IPS-11a (cell line): ENCODE measurements around the gene USP15.
"Not testable (repeated sequence)": the region's sequence is repeated elsewhere in the genome, so short reads cannot be mapped to it uniquely, and the experiment has no call there.

ENCODE experiments used
- H3K4me3 ChIP-seq: one replicate; pipeline ENCODE4 v1.5.1; 2013; ENCODE audit warnings: low read depth, low read length, control low read depth

The USP15 gene

GRCh38 chr12:62368430-62369223 is 108.4 kb downstream of the USP15 start:
- H3K4me3 ChIP-seq, result not testable (repeated sequence)

DNA sequence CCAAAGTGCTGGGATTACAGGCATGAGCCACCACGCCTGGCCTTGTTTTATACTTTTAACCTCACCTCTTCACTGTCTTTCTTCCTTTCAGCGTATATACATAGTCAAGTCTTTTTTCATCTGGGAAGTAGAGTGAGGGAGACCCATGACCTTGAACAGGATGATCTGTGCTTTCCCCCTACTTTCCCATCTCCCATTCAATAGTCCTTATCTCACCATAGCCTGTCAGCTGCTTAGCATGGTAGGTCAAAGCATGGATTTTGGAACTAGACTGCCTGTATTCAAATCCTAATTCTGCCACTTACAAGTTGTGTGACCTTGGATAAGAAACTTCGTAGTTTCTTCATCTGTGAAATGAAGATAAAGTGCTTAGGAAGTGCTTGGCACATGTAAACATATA is 110.0 kb downstream of the USP15 start:
- H3K4me3 ChIP-seq, result no peak overlapping the region

GRCh38 chr12:62371661-62372060 is 111.5 kb downstream of the USP15 start:
- H3K4me3 ChIP-seq, result no peak overlapping the region

DNA sequence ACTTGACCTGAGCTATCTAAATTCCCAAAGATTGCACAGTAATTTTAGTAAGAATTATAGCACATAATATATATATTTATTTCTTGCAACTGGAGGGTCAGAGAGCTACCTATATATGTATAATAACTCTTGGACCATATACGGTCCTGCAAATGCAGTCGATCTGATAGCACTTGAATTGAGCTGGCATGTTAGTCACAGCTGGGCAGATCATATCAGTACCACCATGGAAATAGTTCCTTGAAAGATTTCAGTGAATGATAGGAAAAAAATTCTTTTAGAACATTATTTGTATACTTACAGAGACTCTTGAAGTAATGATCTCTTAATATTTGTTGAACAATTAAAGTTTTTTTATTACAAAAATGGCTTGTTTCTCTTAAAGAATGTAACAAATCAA is 111.9 kb downstream of the USP15 start:
- no peak overlapping the region for H3K4me3 ChIP-seq

GRCh38 chr12:62372825-62373224 is 112.6 kb downstream of the USP15 start:
- no peak overlapping the region for H3K4me3 ChIP-seq

DNA sequence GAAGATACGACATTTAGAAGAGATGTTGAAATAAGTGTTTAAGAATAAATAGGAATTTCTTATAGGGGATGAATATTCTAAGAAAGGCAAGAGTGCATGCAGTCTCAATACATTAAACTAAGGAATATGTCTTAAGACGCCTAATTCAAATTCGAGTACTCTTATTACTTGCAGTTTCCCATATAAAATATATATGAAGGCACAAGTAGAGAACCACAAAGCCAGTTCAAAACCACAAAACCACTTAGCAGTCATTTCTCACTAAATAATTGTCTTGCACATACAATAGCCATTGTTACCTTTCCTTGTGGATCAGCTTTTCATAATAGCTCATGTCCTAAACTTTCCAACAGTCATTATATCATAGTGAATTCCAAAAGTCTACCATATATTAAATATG is 115.4 kb downstream of the USP15 start:
- no peak overlapping the region for H3K4me3 ChIP-seq

DNA sequence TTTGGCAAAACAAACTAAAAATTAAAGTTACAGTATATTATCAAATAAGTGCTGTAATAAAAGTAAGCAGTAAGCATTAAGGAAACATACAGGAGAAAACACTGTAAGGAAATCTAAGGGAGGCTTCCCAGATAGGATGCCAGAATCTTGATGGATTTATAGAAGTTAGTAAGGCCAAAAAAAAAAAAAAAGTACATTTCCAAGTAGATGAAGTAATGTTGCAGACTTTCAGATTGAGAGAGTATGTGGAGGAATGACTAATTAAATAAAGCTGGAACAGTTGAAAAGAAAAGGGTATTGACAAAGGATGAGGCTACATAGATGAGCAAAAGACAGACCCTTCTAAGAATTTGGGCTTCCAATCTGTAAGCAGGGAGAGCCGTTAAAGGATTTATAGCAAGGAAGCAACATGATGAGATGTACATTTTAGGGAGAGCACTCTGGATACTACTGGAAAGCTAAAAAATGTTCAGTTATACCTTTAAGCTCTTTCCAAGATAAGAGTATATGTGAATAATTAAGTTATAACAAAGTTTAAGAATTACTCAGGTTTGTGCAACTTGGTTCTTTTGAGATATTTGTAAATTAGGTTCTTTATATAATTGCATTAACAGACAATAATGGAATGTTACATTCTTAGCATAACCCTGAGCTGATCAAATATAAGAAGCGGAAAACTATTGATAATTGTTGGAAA is 119.0 kb downstream of the USP15 start:
- no peak overlapping the region for H3K4me3 ChIP-seq

- H3K4me3 ChIP-seq, result no peak overlapping the region
Measured at GRCh38 chr12:62379723-62380045, 119.5 kb downstream of the USP15 start.

GRCh38 chr12:62382526-62382925 is 122.3 kb downstream of the USP15 start:
- H3K4me3 ChIP-seq, result no peak overlapping the region

DNA sequence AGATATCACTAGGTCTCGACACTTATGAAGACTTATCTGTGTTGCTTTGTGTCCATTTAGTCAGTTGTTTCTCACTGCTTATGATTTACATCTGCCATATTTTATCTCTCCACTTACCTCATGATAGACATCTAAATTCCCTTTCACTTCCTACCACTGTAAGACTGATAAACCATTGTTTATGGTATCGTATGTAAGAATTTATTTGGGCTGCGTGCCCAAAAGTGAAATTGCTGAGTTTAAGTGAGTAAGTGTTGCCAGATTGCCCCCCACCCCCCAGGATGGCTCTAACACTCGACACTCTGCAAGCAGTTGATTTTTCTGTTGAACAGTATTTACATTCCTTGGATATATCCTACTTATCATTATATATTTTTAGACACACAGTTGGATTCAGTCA is 136.5 kb downstream of the USP15 start:
- no peak overlapping the region for H3K4me3 ChIP-seq

GRCh38 chr12:62400135-62400534 is 139.9 kb downstream of the USP15 start:
- no peak overlapping the region for H3K4me3 ChIP-seq

GRCh38 chr12:62401631-62402030 is 141.4 kb downstream of the USP15 start:
- H3K4me3 ChIP-seq, result no peak overlapping the region

GRCh38 chr12:62403031-62403430 is 142.8 kb downstream of the USP15 start:
- H3K4me3 ChIP-seq, result no peak overlapping the region

DNA sequence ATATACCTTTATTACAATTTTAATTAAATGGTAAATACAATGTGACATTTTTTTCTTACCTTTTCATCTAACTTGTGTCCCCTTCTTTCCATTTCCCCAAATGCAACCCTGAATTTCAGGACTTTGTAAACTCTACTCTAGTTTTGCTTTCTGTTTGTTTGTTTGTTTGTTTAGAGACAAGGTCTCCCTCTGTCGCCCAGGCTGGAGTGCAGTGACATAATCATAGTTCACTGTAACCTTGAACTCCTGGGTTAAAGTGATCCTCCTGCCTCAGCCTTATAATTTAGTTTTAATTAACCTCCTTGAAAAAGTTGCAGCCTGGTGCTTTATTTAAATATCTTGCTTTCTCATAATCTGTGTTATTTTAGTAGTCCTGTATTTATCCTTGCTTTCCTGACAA is 147.4 kb downstream of the USP15 start:
- no peak overlapping the region for H3K4me3 ChIP-seq

GRCh38 chr12:62409068-62409467 is 148.9 kb downstream of the USP15 start:
- H3K4me3 ChIP-seq, result no peak overlapping the region

GRCh38 chr12:62414180-62414579 is 154.0 kb downstream of the USP15 start:
- no peak overlapping the region for H3K4me3 ChIP-seq

- no peak overlapping the region for H3K4me3 ChIP-seq
Measured at GRCh38 chr12:62426089-62426488, 165.9 kb downstream of the USP15 start.

- H3K4me3 ChIP-seq, result no peak overlapping the region
Measured at GRCh38 chr12:62429457-62429856, 169.3 kb downstream of the USP15 start.

DNA sequence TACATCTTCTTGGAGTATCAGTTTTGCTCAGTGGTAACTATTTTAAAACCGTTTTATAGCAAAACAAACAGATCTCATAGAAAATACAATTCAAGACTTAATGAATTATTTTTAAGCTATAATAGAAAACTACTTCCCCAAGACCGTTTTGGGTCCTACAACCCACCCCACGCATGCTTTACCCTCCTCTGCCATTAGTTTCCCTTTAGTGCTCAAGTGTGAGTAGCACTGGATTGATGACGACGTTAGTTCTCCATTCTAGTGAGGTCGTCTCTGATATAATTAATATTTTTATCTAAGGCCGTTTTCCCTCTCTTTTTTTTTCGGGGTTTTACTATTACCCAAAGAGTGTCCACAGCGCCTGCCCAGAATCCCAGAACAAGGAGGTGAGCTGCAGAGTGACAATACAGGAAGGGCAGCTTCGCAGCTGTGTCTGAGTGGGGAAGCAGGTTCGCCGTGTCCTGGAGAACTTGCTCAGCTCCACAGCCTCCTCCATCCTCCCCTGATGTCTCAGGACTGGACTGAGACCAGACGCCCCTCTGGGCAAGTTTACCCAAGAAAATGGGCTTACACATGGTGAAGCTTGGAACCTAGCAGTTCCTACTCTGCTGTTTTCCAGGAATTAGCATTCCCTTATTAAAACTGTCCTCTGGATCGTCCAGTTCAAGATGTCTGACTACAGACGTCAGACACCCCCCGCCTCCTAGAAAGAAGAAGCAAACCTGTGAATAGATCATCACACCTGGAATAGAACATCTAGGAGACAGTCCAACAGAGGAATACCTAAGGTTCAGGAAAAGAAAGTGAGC is 174.5 kb downstream of the USP15 start:
- peak overlapping the region; percentile 60 for H3K4me3 ChIP-seq

GRCh38 chr12:62435303-62436163 is 175.3 kb downstream of the USP15 start:
- H3K4me3 ChIP-seq, result peak overlapping the region; percentile 60

DNA sequence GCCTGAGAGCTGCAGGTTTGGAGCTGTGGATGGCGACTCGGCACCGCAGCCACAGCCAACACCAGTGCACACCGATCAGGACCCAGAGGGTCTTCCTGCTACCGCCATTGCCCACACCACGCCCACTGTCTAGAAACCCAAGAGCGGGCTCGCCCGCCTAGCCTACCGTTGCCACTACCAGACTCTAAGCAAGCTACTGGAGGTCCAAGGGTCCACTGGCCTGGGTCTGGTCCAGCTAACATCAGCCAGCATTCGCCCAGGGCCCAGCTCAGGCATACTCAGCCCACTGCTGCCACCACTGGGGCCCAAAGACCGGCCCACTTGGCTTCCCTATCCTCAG is 175.9 kb downstream of the USP15 start:
- H3K4me3 ChIP-seq, result peak overlapping the region; percentile 60
